Measurements from ENCODE around the gene PLEKHA6.
A peak's percentile ranks its signal among the peaks of the same experiment; 100 is the strongest.
"Not testable (repeated sequence)": the region's sequence is repeated elsewhere in the genome, so short reads cannot be mapped to it uniquely, and the experiment has no call there.

PLEKHA6 gene

DNA sequence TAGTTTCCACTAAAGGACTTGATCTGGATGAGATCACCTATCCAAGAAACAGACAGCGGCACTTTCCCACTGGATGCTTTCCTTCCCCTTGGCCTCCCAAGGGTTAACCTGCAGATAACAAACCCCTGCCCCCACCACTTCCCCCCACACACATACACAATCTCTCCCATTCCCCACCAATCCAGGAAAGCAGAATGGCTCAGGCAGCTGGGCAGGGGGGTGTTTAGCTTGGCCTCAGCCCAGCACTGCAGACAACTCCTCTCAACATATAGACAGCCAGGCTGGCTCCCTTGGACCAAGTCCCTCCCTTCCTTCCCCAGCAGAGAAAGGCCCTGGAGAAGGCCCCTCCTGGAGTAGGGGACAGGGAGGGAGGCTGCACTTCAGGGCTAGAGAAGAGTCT, 24.6 kb downstream of the PLEKHA6 start:
- no peak for DNase-seq

DNA sequence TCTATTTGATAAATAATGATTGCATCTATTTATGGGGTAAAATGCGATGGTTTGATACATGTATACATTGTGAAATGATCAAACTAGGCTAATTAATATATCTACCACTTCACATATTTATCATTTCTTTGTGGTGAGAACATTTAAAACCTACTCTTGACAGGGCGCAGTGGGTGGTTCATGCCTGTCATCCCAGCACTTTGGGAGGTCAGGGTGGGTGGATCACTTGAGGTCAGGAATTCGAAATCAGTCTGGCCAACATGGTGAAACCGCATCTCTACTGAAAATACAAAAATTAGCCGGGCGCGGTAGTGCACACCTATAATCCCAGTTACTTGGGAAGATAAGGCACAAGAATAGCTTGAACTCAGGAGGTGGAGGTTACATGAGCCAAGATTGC, 25.3 kb downstream of the PLEKHA6 start:
- DNase-seq, result no peak

DNA sequence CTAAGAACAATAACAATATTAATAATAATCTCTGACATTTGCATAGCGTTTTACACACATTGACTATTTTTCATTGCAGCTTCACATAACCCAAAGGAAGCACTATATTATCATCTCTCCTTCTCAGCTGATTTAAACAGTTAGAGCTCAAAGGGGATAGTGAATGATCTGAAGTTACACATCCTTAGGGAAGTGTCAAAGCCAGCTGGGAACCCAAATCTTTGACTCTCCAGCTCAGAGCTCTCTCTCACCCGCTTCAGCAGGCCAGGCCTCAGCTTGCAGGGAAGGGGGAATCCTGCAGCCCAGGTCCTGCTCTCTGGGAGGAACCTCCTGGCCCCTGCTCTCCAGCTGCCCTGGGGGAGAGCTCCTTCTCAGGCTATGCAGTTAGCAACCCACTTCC, 26.3 kb downstream of the PLEKHA6 start:
- no peak for DNase-seq

DNA sequence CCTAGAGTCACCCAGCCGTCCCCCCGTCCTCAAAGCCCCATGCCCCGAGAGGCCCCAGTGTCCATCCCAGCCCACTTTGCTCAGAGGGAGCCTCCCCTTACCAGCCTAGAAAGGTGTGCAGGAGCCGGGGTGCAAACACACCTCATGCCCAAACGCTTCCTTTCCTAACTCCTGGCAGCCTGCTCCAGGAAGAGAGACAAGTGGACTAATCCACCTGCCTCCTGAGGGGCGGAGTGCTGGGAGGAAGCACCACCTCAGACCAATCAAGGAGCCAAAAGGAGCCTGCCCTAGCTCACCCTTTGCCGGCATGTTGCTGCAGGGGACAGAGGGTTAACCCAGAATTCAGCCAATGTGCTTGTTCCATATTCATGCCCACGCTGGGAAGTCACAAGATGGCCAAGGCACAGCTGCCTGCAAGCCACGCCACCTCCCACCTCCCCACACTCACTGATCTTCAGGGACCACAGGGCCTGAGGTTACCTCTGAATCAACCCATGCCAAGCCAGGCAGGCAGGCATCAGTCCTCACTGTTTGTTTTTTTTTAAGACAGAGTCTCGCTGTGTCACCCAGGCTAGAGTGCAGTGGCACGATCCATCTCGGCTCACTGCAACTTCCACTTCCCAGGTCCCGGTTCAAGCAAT, 27.8 kb downstream of the PLEKHA6 start:
- DNase-seq, result no peak

DNA sequence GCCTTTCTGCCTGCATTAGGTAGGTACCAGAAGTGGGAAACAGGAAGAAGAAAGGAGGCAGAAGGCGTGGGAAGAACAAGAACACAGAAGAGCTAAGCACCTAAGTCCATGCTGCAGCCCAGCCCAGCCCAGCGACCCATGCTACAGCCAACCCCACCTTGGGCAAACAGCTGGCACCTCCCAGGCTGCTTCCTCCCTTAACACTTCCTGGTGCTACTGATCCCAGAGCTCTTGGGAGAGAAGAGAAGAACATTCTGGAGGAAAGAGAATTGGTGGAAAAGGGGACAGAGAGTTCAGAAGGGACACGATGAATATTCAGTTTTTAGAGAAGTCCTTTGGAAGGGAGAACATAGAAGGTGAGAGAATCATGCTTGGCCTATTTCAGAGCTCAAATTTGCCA, 28.5 kb downstream of the PLEKHA6 start:
- no peak for DNase-seq

DNA sequence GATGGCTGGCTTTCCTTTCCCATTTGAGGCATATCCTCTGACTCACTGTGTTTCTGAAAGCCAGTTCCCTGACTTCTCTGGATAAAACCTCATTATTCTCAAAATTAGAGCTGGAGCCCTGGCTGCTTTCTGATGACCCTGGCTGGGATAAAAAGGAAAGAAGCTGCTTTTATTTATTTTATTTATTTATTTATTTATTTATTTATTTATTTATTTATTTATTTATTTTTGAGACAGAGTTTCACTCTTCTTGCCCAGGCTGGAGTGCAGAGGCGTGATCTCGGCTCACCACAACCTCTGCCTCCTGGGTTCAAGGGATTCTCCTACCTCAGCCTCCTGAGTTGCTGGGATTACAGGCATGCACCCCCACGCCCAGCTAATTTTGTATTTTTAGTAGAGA, 31.9 kb downstream of the PLEKHA6 start:
- not testable (repeated sequence) for DNase-seq

DNA sequence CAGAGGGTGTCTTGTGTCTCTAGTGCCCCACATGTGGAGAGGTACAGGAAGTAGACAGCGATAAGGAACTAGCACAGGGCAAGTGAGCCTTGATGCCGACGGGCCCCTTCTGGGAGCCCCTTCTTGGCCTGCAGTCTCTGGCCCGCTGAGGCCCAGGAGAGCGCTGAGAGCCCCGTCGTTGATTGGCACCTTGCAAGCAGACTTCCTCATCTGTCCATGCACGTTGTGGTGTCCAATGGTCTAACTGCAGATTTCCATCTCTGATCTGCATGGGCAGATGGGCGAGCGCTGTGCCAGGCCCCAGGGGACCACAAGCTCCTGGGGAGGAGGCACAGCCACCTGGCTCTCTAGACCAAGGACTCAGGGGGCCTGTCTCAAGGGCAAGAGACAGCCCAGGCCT, 32.4 kb downstream of the PLEKHA6 start:
- no peak for DNase-seq

DNA sequence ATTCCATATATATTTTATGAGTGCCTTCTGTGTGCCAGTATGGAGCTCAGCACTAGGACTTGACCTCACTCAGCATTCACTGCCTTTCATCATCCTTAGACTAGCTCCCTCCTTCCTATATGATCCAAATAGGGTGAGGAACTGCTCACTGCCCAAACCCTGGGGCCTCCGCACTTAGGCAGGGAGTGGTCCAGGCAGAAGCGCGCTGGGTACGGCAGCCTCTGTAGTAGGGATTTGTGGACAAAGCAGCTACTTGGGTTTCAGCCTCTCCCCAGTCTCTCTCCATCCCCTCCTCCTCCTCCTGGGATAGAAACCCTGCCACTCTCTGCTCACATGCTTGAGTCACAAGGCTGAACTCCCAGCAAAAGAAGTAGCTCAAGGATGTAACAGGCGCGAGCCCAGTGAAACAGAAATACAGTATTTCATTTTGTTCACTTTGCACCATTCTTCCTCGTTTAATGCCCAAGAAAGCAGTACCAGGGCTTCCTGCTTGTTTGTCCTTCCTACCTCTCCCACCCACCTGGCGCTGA, 32.9 kb downstream of the PLEKHA6 start:
- DNase-seq, result no peak

DNA sequence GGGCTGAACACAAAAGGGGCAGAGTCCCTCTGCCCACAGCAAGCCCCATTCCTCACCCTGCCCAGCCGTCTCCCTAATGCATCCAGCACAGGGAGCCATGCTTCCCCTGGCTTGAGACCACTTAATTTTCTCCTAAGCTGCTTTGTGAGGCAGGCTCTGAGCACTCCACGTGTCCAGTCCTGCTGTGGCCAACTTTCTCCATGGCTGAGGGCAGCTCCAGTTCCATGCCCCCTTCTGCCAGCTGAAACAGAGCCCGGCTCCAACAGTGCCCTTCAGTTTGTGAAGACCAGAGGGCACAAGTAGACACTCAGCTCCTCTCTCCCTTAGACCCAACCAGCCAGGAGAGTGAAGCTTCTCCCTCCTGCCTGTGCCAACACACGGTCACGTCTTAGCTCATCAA, 33.8 kb downstream of the PLEKHA6 start:
- DNase-seq, result no peak

DNA sequence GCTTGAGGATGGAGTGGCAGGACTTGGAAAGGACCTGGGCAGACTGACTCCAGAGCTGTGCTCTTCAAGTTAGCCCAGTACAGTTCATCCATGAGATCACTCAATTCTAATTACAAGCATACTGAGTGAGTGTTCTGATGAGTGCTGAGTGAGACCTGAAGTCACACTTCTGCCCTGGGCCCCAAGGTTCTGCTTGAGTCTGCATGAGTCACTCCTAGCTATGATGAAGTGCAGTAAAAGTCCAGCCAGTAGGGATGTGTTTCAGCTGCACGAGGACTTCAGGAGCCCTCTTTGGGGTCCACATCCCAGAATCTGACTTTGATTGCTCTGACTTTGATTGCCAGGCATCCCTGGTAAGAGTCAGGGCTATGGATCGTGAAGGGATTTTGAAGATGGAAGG, 35.8 kb downstream of the PLEKHA6 start:
- peak; percentile 18 for DNase-seq

DNA sequence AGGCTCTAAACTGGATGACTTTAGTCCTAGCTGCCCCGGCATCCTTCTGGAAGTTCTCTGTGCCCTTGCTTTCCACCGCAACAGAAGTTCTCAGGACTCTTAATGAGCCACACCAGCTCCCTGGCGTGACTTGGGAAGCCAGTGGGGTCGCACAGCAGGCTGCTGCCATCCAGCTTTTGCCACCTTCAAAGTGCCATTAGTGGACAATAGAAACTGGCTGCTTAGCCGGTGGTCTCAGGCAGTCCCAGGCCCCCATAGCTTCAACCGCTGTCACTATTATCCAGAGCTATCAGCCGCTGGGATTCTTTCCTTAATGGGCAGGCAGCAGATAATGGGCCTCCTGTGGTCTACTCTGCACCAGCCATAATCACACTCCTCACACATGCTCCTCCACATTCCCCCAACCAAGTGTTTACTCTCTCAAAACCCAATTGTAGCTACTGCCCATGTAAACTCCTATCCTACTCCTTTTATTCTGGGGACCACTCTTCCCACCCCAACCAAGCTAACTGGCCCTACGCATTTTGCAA, 37.3 kb downstream of the PLEKHA6 start:
- no peak for DNase-seq

DNA sequence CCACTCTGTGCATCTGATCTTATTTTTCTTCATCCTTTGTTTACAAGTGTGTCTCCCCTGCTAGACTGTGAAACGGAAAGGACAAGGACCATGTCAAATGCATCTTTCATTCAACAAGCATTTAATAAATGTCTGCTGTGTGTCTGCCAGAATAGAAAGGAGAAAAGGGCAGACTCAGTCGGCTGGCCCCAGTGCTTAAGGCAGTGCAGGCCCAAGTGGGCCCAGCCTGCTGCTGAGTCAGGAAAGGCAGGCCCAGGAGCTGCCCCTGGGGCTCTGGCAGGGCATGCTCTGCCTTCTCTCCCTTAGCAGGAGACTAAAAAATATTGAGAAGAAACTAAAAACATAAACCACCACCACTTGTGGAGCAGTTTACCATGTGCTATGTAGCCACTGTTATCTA, 38.1 kb downstream of the PLEKHA6 start:
- no peak for DNase-seq

DNA sequence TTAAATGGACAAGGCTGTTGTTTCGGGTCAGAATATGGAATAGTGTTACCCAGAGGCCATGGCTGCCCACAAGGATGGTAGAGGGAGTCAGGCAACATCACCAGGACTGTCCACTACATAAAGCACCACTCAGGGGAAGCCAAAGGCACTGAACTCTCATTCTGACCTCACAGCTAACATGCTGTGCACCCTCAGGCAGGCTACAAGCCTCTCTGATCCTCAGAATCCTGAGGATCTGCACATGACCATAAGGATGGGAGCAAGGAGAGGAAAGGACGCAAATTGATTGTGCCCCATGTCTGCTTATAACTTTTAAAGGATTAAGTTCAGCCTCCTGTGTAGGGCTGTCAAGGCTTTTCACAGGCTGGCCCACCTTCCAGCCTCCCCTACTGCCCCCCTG, 38.7 kb downstream of the PLEKHA6 start:
- DNase-seq, result no peak

DNA sequence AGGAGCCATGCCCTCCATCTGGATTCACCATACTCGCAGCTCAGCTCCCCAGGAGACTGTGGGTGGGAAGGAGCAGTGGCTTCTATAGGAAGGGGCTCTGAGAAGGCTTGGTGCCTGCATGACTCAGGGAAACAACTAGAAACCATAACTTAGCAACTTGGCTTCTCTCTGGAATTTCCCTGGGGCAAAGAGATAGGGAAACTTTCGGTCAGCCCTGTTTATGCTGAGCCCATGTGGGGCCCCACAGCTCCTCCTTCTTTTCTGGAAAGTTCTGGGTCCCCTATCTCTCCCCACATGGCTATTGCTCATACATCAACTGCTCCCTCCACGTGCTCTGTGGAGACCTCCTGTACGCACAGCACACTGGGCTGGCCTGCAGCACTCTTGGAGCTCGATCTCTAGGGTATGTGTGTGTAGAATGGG, 39.3 kb downstream of the PLEKHA6 start:
- DNase-seq, result no peak

DNA sequence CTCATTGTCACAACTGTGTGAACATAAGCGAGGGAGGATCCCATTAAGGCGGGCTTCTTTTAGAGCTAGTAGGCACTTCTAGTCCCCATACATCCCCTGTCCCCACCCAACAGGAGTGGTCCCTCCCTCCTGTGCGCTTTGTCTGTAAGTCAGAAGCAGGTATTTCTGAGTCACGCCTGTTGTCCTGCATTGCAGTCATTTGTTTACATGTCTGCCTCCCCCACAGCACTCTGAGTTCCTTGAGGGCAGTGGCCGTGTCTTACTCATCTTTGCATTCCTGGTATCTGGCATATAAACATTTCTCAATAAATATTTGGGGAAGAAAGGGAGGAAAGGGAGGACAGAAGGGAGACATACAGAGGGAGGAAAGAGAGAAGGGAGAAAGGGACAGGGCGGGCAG, 40.3 kb downstream of the PLEKHA6 start:
- no peak for DNase-seq

DNA sequence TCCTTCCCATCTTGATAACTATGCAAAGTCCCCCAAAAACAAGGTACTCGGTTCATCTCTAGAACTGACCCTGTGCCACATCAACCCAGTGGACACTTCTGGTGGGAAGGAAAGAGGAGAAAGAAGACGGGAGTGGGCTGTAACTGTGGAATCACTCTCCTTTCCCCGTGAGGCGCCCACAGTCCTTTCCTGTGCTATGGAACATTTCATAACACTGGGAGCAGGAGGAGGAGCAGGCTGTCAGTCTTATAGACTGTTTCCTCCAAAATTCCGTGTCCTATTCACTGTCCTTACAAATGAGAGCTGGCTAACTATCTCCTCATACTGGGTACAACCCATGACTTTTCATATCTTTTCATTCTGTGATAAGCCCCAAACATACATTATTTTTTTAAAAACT, 40.7 kb downstream of the PLEKHA6 start:
- no peak for DNase-seq

DNA sequence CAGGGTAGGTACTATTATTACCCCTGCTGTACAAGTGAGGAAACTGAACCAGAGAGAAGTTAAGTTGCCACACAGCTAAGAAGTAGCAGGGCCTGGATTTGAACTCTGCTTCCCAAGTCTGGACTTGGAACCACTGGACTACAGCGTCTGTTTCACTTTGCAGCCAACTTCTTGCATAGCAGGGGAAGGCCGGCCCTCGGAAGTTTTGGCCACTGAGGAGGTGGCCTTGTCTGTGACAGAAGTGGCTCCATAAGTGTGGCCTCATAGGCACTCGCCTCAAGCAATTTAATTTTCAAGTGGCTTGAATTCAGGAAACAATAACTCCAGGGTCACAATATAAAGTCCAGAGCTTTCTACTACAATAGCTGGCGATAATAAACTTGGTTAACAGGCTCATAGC, 41.4 kb downstream of the PLEKHA6 start:
- DNase-seq, result no peak

DNA sequence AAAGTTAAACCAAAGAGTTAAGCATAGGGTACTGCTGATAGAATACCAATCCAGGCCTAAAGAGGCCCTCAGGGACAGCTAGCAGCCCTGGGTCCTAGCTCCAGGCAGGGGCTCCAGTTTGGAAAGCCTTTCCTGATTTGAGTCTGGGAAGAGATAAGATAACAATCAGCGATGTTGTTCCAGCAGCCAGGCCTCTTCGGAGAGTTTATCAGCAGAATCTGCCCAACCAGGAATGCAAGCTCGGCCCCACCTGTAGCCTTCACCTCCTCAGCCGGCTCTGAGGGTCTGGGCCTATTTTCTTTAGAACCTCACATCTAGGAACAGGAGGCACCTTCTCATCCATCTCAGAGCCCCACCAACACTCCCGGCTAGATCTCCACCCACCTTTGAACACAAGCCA, 42.6 kb downstream of the PLEKHA6 start:
- DNase-seq, result no peak

DNA sequence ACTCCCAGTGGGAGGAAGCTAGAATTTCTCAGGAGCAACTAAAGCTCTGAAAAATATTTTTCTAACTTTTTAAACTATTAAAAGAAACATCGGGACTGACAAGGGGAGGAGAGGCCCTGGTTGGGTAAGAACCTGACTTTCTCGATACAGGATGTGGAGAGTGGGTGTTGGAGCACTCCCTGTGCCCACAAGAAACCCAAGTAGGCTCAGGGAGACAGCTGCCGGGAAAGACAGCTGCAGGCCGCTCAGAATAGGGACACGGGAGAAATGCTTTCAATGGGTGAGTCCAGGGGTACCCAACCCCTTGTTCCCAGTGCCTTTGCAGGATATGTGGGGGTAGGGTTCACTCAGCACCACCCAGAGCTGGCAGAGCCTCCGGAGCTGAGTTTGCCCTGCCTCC, 43.6 kb downstream of the PLEKHA6 start:
- DNase-seq, result no peak

DNA sequence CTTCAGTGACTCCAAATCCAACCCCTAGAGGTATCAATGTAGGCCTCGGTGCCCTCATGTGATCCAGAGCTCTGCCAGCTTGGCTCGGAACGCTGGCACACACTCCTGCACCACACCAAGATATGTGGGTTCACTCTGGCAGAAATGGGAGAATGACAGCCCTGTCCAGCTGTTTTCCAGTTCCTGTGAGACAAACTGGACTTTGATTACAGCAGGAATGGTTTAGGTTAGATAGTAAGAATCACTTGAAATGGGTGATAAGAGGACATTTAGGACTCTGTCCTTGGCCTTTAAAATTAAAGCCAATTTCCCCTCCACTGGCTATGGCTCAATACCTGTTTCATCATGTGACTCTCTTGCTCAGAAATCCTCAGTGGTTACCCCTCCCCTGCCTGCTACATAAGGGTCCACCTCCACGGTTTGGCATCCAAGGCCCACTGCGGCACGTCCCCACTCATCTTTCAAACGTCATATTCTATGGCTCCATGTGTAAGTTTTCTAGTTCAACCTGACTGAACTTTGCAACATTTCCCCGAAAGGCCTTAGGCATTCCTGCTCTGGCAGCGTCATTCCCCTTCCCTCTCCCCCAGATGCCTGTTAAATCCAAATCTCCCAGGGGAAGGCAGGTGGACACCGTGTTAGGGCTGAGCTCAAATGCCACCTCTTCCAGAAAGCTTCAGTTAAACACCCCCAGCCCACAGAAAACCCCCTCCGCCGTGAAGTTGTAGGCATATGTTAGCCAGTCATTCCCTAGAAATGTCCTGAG, 44.7 kb downstream of the PLEKHA6 start:
- no peak for DNase-seq

DNA sequence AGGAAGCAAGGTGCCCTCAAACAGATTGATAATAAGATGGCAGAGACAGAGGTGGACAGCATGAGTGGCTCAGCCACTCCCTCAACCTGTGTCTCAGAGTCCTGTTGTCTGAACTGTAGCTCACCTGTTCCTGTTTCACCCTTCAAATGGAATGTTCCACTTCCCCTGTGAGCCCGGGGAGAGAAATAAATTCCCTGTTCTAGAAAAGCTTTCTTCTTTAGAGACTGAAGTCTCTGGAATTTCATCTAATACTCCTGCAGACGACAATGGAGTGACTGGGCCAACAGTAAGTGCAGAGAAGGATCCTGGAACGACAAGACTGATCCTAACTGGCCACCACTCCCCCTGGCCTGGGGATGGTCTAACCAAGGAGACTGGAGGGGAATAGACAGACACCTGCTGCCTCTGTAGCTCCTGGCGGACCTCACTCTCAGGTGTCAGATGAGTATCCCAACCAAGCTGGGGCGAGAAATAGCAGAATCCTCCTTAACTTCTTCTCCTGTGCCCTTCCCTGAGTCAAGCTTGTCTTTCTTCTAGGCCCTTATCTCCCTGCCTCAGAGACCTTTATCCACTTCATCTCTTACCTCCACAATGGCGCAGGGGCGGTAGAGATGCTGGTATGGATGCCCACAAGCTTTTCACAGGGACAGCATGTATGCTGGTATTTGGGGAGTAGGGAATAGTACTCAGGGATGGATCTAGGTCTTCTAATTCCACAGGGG, 45.4 kb downstream of the PLEKHA6 start:
- peak; percentile 17 for DNase-seq

DNA sequence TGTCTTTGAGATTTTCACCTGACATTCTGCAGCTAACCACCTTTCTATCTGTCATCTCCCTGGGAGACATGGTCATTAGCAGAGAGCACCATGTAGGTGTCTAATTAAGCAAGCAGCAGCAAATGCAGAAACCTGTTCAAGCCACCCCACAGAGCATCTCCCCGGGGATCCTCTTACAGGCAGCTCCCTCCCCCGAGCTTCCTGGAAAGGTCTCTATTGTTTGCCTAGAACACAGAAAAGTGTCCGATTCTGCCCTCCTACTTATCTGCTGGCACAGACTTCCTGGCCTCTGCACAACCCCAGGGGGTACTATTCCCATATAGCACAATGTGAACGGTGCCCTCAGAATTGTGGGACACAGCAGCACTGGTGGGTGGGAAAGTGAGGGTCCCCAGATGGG, 46.1 kb downstream of the PLEKHA6 start:
- no peak for DNase-seq

DNA sequence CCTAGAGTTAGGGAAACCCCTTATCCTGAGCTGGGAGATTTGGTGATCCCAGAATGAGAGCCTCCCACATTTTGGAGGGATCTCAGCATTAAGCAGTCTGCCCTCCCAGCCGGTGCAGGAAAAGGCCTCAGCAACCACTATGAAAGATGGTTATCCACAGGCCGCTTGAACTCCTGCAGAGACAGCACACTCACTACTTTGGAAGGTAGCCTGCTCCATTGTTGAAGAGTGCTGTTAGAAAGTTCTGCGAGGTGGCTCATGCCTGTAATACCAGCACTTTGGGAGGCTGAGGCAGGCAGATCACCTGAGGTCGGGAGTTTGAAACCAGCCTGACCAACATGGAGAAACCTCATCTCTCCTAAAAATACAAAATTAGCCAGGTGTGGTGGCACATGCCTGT, 48.8 kb downstream of the PLEKHA6 start:
- not testable (repeated sequence) for DNase-seq

Data from activated naive CD4-positive, alpha-beta T cell treated with anti-CD3 and anti-CD28 coated beads, Interleukin-2, amount 50 U/mL, for 16 hours (primary cell).